HepG2 (cell line): ENCODE results near the gene GBE1.

ENCODE experiments used
- ATAD3A ChIP-seq: sonication (generic); formaldehyde crosslinking; IDR thresholded peaks from 2 replicates; pipeline ENCODE4 v1.4.0; 2020; ENCODE audit warnings: missing genetic modification reagents
- ELK4 ChIP-seq: sonication (generic); formaldehyde crosslinking; IDR thresholded peaks from 2 replicates; pipeline ENCODE4 v1.9.0; 2021; ENCODE audit warnings: missing genetic modification reagents, borderline replicate concordance
- NONO ChIP-seq, 2 experiments: fragments of 450-650 bp in 1 of 2; sonication (generic) in 1 of 2; formaldehyde crosslinking in 1 of 2; IDR thresholded peaks in 1 of 2; conservative IDR thresholded peaks in 1 of 2; 2 replicates each; pipeline versions ENCODE4 v1.6.1 to v1.8.0; 2017 to 2022; ENCODE audit warnings: mild to moderate bottlenecking in 1 of 2, missing genetic modification reagents in 1 of 2, moderate library complexity in 1 of 2
- RAD51 ChIP-seq: fragments of 450-650 bp; IDR thresholded peaks from 2 replicates; pipeline ENCODE4 v1.6.1; 2016; ENCODE audit warnings: borderline replicate concordance
- ZNF20 ChIP-seq: sonication (generic); formaldehyde crosslinking; IDR thresholded peaks from 2 replicates; pipeline ENCODE4 v1.4.0; 2020; ENCODE audit warnings: mild to moderate bottlenecking, moderate library complexity, missing genetic modification reagents
- ZNF232 ChIP-seq: sonication (generic); formaldehyde crosslinking; IDR thresholded peaks from 2 replicates; pipeline ENCODE4 v1.4.0; 2020; ENCODE audit warnings: missing genetic modification reagents, borderline replicate concordance
- ZNF44 ChIP-seq: sonication (generic); formaldehyde crosslinking; IDR thresholded peaks from 2 replicates; pipeline ENCODE4 v1.5.1; 2020; ENCODE audit warnings: mild to moderate bottlenecking, missing genetic modification reagents
- TF ChIP-seq, protein P1 (sequence below): sonication (generic); formaldehyde crosslinking; IDR thresholded peaks from 2 replicates; pipeline ENCODE4 v1.5.0; 2020; ENCODE audit warnings: mild to moderate bottlenecking, missing genetic modification reagents, moderate library complexity
- TF ChIP-seq, protein P2 (sequence below): sonication (generic); formaldehyde crosslinking; IDR thresholded peaks from 2 replicates; pipeline ENCODE4 v1.8.0; 2022; ENCODE audit warnings: mild to moderate bottlenecking, missing genetic modification reagents; ENCODE audit not compliant: insufficient replicate concordance

DNA sequence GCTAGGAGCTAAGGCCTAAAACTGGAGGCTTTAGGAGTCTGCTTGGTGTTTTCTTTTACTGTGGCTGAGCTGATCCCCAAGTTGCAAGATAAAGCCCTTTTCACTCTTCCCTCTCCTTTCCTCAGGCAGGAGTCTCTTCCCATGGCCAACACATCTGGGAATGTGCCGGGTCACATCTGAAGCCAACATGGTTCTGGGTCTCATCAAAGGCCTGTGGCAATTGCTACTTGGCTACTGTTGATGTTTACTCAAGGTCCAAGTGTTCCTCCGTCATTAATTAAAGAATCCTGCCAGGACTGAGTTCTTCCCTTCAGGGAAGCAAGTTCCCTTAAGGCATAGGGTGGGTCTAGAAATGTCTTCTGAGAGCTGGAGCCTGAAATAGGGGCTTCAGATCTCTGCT, 230.2 kb downstream of the GBE1 start:
- TF ChIP-seq ELK4 (CRISPR knock-in tag) (no peak), RAD51 (no peak), ZNF44 (CRISPR knock-in tag) (no peak), ZNF20 (CRISPR knock-in tag) (no peak), NONO (IDR thresholded peaks at IDR 0.05) (no peak), NONO (CRISPR knock-in tag; conservative IDR thresholded peaks at IDR 0.05) (no peak), ZNF232 (CRISPR knock-in tag) (no peak), ATAD3A (no peak)
- TF ChIP-seq, protein P1, sequence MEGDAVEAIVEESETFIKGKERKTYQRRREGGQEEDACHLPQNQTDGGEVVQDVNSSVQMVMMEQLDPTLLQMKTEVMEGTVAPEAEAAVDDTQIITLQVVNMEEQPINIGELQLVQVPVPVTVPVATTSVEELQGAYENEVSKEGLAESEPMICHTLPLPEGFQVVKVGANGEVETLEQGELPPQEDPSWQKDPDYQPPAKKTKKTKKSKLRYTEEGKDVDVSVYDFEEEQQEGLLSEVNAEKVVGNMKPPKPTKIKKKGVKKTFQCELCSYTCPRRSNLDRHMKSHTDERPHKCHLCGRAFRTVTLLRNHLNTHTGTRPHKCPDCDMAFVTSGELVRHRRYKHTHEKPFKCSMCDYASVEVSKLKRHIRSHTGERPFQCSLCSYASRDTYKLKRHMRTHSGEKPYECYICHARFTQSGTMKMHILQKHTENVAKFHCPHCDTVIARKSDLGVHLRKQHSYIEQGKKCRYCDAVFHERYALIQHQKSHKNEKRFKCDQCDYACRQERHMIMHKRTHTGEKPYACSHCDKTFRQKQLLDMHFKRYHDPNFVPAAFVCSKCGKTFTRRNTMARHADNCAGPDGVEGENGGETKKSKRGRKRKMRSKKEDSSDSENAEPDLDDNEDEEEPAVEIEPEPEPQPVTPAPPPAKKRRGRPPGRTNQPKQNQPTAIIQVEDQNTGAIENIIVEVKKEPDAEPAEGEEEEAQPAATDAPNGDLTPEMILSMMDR, result no peak
- TF ChIP-seq, protein P2, sequence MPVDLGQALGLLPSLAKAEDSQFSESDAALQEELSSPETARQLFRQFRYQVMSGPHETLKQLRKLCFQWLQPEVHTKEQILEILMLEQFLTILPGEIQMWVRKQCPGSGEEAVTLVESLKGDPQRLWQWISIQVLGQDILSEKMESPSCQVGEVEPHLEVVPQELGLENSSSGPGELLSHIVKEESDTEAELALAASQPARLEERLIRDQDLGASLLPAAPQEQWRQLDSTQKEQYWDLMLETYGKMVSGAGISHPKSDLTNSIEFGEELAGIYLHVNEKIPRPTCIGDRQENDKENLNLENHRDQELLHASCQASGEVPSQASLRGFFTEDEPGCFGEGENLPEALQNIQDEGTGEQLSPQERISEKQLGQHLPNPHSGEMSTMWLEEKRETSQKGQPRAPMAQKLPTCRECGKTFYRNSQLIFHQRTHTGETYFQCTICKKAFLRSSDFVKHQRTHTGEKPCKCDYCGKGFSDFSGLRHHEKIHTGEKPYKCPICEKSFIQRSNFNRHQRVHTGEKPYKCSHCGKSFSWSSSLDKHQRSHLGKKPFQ (CRISPR knock-in tag), result no peak
